ENCODE measurements around the gene C12orf54. TPM values are rescaled to one million over a fixed set of nuclear protein-coding genes. Genes with fewer than 3 reads are reported as not detected.
A peak's percentile ranks its signal among the peaks of the same experiment; 100 is the strongest.
"Not testable (repeated sequence)": the region's sequence is repeated elsewhere in the genome, so short reads cannot be mapped to it uniquely, and the experiment has no call there.

C12orf54 gene
- total RNA-seq, 1 donor from 2014 or later: 8.5 TPM

GRCh38 chr12:48510111-48510510, 27.8 kb downstream of the C12orf54 start:
- no peak for ATAC-seq

DNA sequence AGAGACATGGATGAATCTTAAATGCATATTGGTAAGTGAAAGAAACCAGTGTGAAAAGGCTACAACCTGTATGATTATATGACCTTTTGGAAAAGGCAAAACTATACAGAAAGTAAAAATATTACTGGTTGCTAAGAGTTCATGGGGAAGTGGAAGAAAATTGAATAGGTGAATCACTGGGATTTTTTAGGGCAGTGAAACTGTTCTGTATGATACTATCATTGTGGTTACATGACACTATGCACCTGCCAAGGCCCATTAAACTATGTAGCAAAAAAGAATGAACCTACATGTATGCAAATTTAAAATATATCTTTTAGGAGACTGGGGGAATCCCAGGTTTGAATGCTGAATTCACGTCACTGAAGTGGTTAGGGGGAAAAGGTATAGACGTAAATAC, 30.6 kb downstream of the C12orf54 start:
- no peak for ATAC-seq

- ATAC-seq: no peak
These were observed 32.4 kb downstream of the C12orf54 start for GRCh38 chr12:48514728-48515127.

GRCh38 chr12:48520381-48520780, 38.1 kb downstream of the C12orf54 start:
- ATAC-seq: not testable (repeated sequence)

DNA sequence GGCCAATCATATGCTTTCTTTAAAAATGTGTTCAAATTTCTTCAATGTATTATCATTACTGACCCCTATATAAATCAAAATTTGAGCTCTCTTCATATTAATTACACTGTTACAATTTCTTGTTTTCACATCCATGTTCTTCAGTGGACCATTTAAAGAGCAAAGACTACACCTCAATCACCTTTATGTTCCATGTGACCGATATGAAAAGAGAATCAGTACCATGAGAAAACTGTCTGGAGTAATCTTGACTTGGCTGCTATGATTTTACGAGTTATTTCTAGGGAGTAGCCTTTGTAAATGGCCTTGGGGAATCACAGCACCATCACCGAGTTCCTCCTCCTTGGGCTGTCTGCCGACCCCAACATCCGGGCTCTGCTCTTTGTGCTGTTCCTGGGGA, 43.0 kb downstream of the C12orf54 start, which contains the start of gene OR8S1:
OR8S1 (plus strand) TSS at position 301 of the 400 bp plus-strand sequence; CDS start at position 301, 0 bp downstream.
- ATAC-seq: no peak

DNA sequence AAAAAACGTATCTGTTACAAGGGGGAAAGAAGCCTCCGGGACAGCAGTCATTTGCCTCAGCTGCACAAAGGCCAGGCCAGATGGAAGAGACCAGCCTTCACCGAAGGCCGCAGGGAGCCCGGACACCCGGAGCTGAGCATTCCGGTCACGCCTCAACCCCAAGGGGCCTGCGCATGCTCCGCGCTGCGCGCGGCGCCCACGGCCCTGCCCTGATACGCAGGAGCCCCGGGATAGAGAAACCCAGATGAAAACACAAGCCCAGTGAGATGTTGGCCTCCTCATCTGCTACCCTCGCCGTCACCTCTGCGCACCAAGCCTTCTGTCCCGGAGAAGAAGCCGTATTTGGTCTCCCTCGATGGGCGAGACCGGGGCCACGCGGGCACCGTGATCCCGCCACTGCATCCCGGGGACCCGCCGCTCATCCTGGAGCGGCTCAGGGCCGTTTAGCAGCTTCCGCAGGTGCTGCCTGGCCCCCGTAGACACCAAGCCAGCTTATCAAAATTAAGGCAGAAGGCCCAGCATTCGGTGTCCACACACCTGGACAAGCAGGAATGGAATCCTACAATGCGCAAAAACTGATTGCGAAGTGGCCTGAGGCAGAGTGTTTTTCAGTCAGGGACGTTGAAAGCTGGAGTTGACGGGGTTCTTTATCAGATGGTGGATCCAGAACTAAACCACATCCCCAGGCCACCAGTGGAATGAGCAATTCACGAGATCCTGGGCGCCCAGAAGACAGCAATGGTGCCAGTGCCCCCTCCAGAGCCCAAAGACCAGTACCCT, 45.8 kb downstream of the C12orf54 start:
- ATAC-seq: no peak

DNA sequence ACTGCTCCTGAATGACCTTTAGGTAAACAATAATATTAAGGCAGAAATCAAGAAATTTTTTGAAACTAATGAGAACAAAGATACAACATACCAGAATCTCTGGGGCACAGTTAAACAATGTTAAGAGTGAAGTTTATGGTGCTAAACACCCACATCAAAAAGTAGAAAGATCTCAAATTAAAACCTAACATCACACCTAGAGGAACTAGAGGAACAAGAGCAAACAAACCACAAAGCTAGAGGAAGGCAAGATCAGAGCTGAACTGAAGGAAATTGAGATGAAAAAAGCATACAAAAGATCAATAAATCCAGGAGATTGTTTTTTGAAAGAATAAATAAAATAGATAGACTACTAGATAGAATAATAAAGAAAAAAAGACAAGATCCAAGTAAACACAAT, 50.3 kb downstream of the C12orf54 start:
- no peak for ATAC-seq

GRCh38 chr12:48536602-48537001, 54.3 kb downstream of the C12orf54 start:
- no peak for ATAC-seq

DNA sequence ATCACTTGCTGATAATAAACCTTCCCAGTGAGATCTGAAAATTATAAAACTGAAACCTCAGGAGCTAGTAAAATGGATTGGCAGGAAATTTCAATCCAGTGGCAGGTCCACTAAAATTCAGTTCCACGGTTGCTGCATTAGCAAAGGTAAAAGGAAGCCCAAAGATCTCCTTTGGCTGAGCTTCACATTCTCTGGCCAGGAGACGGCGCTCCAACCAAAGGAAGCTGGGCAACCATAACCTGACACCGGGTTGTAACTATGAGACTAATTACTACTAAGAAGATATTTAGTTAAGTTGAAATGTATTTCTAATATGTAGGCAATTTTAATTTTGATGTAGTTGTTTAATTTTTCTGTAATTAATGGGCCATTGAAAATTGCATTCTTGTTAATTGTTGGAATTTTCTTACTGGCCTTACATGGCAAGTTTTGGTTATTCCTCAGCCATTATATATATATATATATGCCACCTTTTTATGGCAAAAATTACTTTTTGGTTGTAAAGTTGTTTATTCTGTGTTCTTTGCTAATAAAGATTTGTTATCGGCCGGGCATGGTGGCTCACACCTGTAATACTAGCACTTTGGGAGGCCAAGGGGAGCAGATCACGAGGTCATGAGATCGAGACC, 60.1 kb downstream of the C12orf54 start:
- peak; percentile 71 for ATAC-seq

GRCh38 chr12:48545833-48546469, 63.7 kb downstream of the C12orf54 start:
- no peak for ATAC-seq

Other genes with a start within 250 kb of the C12orf54 start
- gene ZNF641, start 131.6 kb upstream of the C12orf54 start, total RNA-seq: 6.5 TPM
- gene ANP32D, start 9.9 kb upstream of the C12orf54 start, total RNA-seq: not detected
- not detected for gene OR8S1, start 43.1 kb downstream of the C12orf54 start, total RNA-seq
- gene LALBA, start 87.5 kb downstream of the C12orf54 start, total RNA-seq: not detected
- gene KANSL2, start 199.7 kb downstream of the C12orf54 start, total RNA-seq: 23.3 TPM
- 17.9 TPM for gene CCNT1, start 234.2 kb downstream of the C12orf54 start, total RNA-seq

Data from esophagus mucosa (tissue), 1 donor.